Activated CD4-positive, alpha-beta T cell treated with anti-CD3 and anti-CD28 coated beads for 4 hours (primary cell): ENCODE results near the gene RHBDF2.

Source experiments
- DNase-seq, 2 donors: peaks; one replicate each; pipeline ENCODE4 v3.0.0-alpha.2; 2020

RHBDF2 gene

GRCh38 chr17:76501018-76501826 lies at the start of gene RHBDF2:
Gene RHBDF2 (minus strand): TSS chr17:76501423. CDS start chr17:76481524, 19,899 bp downstream.
- DNase-seq = peak; percentile 90 to 96

GRCh38 chr17:76549539-76549938 lies 48.3 kb upstream of the RHBDF2 start:
- DNase-seq = no peak

GRCh38 chr17:76549215-76549518 lies 47.9 kb upstream of the RHBDF2 start:
- no peak for DNase-seq

GRCh38 chr17:76548378-76549214 lies 47.4 kb upstream of the RHBDF2 start:
- no peak for DNase-seq

- DNase-seq = no peak
These were observed 46.5 kb upstream of the RHBDF2 start for GRCh38 chr17:76547642-76548202.

GRCh38 chr17:76547183-76547641 lies 46.0 kb upstream of the RHBDF2 start:
- DNase-seq = peak; percentile 50 to 66

- no peak for DNase-seq
These were observed 45.4 kb upstream of the RHBDF2 start for GRCh38 chr17:76546556-76547182.

GRCh38 chr17:76545918-76546555 lies 44.8 kb upstream of the RHBDF2 start:
- no peak for DNase-seq

GRCh38 chr17:76544546-76545365 lies 43.5 kb upstream of the RHBDF2 start:
- no peak for DNase-seq

- no peak for DNase-seq
These were observed 42.8 kb upstream of the RHBDF2 start for GRCh38 chr17:76543826-76544545.

- DNase-seq = no peak
These were observed 42.2 kb upstream of the RHBDF2 start for GRCh38 chr17:76543482-76543825.

GRCh38 chr17:76542984-76543383 lies 41.8 kb upstream of the RHBDF2 start:
- DNase-seq = no peak

- no peak for DNase-seq
These were observed 41.3 kb upstream of the RHBDF2 start for GRCh38 chr17:76542566-76542971.

- DNase-seq = no peak
These were observed 40.7 kb upstream of the RHBDF2 start for GRCh38 chr17:76541739-76542454.

- DNase-seq = no peak
These were observed 39.4 kb upstream of the RHBDF2 start for GRCh38 chr17:76540381-76541300.

GRCh38 chr17:76539631-76540271 lies 38.5 kb upstream of the RHBDF2 start, which contains the start of gene PRCD:
Gene PRCD (plus strand): TSS chr17:76540044. CDS start chr17:76540142, 98 bp downstream.
- no peak for DNase-seq

- no peak for DNase-seq
These were observed 37.8 kb upstream of the RHBDF2 start for GRCh38 chr17:76538941-76539570.

- no peak for DNase-seq
These were observed 37.2 kb upstream of the RHBDF2 start for GRCh38 chr17:76538281-76538931.
